ENCODE results near the gene TEX53.

The TEX53 gene

DNA sequence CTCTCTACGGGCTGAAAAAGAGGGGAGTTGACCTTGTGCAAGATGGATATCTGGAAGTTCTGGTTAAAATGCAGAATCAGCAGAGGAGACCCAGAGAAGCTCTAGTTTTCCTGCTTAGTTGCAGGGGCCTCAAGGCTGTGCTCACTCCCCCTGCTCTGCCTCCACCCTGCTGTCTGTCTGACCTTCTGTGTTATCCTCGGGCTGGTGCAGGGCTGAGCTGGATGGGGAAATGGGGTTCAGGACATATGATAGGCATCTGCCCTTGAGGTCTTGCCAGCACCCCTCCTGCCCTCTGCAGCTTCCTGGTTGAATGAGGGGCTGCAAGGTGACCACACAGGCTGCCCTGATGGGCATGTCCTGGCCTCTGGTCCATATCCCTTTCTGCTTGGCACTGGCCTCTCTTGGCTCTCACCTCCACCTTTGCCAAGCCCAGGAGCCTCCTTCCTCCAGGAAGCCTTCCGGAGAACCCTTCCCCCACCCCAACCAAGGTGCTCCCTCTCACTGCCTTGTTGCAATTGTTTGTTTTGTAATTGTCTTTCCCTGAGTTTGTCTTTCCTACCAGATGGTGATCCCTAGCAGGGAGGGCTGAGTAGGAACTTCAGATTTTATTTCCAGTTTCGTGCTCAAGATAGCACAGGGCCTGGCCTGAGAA, 45.2 kb downstream of the TEX53 start:
- DNase-seq: peak; percentile 38
- H3K36me3 Mint-ChIP-seq (ENCODE audit: low read depth): peaks cover 36% of the 10 kb centered on the region
- peak overlapping the region; percentile 88 for H3K4me3 Mint-ChIP-seq
- H3K4me1 Mint-ChIP-seq (ENCODE audit: low read depth): peaks cover 58% of the 10 kb centered on the region
- H3K27me3 Mint-ChIP-seq: no peaks in the 10 kb centered on the region
- peak overlapping the region; percentile 87 for H3K27ac Mint-ChIP-seq
- H3K9me3 Mint-ChIP-seq: no peaks in the 10 kb centered on the region

DNA sequence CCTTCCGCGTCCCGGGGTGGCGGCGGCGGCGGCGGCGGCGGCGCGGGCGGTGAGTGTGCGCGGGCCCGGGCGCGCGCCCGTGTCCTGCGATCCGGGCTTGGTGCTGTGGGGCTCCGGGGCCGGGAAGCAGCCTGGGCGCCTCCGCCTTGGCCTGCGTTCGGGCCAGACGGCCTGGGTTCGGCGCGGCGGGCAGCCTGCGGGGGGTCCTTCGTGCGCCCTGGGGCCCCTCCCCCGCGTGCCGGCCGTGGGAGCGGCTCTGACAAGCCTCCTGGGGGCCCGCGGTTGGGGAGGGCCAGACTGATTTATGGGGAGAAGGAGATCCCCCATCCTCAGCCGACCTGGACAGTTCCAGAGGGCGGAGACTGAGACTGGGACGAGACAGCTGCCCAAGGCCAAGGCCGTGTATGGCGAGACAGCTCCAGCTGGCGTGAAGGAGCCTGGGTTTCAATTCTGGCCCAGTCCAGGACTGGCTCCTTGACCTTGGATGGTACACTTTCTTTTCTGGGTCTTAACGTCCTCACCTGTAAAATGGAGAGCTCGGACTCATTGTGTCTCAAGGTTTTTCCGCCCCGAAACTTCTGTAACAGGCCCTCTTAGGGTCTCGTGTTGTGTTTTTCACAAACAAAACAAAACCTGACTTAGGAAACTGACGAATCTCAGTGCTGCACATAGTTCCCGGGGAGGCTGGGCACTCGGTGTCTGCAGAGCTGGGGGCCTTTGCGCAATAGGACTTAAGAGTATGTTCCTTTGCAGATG, 45.9 kb downstream of the TEX53 start:
- H3K4me1 Mint-ChIP-seq (ENCODE audit: low read depth): peaks cover 55% of the 10 kb centered on the region
- no peak for DNase-seq
- peak overlapping the region; percentile 87 for H3K27ac Mint-ChIP-seq
- peak overlapping the region; percentile 88 for H3K4me3 Mint-ChIP-seq
- H3K27me3 Mint-ChIP-seq: no peaks in the 10 kb centered on the region
- H3K36me3 Mint-ChIP-seq (ENCODE audit: low read depth): peaks cover 31% of the 10 kb centered on the region
- no peaks in the 10 kb centered on the region for H3K9me3 Mint-ChIP-seq

DNA sequence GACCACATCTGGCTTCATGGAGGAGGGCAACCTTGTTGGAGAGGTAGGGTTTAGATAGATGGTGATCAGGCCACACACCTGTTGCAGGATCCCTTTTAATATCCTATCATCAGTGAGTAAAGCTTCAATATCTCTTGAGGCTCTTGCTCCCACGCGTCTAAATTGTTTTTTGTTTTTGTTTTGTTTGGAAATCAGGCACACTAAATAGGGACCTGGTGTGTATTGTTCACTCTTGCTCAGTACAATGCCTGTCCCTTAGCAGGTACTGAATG, 49.1 kb downstream of the TEX53 start:
- DNase-seq: no peak
- Mint-ChIP-seq H3K27me3 (no peaks in the 10 kb centered on the region), H3K4me1 (ENCODE audit: low read depth) (peaks cover 34% of the 10 kb centered on the region), H3K4me3 (no peak overlapping the region), H3K36me3 (ENCODE audit: low read depth) (peaks cover 24% of the 10 kb centered on the region), H3K27ac (no peak overlapping the region), H3K9me3 (no peaks in the 10 kb centered on the region)

DNA sequence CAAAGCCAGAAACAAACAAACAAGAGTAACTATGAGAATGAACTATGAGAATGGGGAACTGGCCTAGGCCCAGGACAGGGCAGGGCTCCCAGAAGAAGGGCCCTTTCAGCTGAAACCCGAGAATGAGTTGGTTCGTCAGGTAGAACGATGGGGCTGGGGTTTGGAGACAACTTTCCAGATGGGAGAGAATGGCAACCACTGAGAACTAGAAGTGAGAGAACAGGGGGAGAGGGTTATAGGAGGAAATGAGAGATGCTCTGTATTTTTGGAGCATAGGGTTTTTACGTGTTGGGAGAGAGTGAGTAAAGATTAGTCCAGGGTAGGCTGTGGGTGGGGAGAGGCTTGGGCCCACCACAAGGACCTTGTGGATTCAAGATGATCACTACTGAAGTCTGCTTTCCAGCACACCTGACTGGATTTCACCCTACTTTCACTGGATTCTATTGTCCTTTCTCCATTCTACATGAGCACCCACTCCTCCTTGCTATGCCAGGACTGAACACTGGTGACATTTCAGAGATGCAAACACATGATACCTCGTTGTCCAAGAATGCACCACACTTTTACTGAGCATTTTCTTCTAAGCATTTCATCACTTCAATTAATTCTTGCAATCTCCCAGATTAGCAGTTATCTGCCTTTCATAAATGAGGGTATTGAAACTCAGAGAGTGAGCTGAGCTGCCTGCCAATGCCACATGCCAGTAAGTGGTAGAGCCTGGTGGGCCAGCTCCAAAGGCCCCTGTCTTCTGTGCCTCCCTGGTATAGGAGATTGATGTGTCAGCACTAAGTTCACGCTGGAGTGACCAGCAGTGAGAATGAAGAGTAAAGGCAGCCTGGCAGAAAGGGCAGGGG, 49.7 kb downstream of the TEX53 start:
- DNase-seq: no peak
- Mint-ChIP-seq H3K27me3 (no peaks in the 10 kb centered on the region), H3K36me3 (ENCODE audit: low read depth) (peaks cover 24% of the 10 kb centered on the region), H3K4me1 (ENCODE audit: low read depth) (peaks cover 28% of the 10 kb centered on the region), H3K27ac (no peak overlapping the region), H3K9me3 (no peaks in the 10 kb centered on the region), H3K4me3 (no peak overlapping the region)

DNA sequence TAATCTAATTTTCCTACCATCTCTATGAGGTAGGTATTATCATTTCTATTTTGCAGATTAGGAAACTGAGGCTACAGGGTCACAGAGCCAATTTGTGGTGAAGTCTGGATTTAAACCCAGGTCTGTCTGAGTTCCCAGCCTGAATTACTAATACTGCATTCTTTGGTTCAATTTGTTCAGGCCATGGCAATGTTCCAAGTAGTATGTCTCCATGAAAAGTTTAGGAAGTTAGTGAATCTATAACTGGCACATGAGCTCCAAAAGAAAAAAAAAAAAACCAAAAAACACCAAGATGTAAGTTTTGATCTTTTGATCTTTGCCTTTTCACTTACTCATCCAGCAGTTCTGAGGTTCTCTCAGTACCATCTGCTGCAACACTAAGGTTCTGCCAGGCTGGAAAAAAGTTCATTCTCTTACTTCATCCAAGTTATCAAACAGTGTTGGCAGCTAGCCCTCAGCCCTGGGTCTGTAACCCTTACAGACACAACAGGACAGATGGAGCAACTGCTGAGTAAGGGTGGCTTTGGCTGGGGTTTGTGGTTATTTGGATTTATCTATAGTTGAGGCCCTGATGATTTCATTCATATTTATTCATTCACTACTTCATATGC, 50.9 kb downstream of the TEX53 start:
- Mint-ChIP-seq H3K27ac (peak overlapping the region; percentile 27), H3K36me3 (ENCODE audit: low read depth) (peaks cover 23% of the 10 kb centered on the region), H3K27me3 (no peaks in the 10 kb centered on the region), H3K9me3 (peaks cover 3% of the 10 kb centered on the region), H3K4me3 (no peak overlapping the region), H3K4me1 (ENCODE audit: low read depth) (peaks cover 18% of the 10 kb centered on the region)
- DNase-seq: no peak
